KOPT-K1 (cell line): ENCODE measurements around the gene CDC37.
"Not testable (repeated sequence)": the region's sequence is repeated elsewhere in the genome, so short reads cannot be mapped to it uniquely, and the experiment has no call there.

Experiments
- H3K27ac ChIP-seq: fragments of 200-600 bp; sonication (generic); 2 replicates; pipeline ENCODE4 v1.5.1; 2016; ENCODE audit warnings: antibody characterized with exemption, mild to moderate bottlenecking, low read depth, low read length; ENCODE audit not compliant: poor library complexity, severe bottlenecking
- H3K36me3 ChIP-seq: fragments of 200-600 bp; sonication (generic); 2 replicates; pipeline ENCODE4 v1.5.1; 2017; ENCODE audit warnings: antibody characterized with exemption, mild to moderate bottlenecking, low read length, moderate library complexity; ENCODE audit not compliant: insufficient read depth
- H3K9me3 ChIP-seq: fragments of 200-600 bp; sonication (generic); 2 replicates; pipeline ENCODE4 v1.5.1; 2017; ENCODE audit warnings: antibody characterized with exemption, low read length, mild to moderate bottlenecking; ENCODE audit not compliant: insufficient read depth, poor library complexity, severe bottlenecking

Gene CDC37

DNA sequence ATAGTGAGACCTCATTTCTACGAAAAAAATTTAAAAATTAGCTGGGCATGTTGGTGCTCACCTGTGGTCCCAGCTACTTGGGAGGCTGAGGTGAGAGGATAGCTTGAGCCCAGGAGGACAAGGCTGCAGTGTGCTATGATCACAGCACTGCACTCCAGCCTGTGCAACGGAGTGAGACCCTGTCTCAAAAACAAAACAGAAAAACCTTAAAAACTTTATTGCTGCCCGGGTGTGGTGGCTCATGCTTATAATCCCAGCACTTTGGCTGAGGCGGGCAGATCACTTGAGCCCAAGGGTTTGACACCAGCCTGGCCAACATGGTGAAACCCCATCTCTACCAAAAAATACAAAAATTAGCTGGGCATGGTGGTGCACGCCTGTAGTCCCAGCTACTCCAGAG is 7.9 kb upstream of the CDC37 start:
- H3K9me3 ChIP-seq, H3K36me3 ChIP-seq: not testable (repeated sequence)
- H3K27ac ChIP-seq: peak overlapping the region; percentile 88

DNA sequence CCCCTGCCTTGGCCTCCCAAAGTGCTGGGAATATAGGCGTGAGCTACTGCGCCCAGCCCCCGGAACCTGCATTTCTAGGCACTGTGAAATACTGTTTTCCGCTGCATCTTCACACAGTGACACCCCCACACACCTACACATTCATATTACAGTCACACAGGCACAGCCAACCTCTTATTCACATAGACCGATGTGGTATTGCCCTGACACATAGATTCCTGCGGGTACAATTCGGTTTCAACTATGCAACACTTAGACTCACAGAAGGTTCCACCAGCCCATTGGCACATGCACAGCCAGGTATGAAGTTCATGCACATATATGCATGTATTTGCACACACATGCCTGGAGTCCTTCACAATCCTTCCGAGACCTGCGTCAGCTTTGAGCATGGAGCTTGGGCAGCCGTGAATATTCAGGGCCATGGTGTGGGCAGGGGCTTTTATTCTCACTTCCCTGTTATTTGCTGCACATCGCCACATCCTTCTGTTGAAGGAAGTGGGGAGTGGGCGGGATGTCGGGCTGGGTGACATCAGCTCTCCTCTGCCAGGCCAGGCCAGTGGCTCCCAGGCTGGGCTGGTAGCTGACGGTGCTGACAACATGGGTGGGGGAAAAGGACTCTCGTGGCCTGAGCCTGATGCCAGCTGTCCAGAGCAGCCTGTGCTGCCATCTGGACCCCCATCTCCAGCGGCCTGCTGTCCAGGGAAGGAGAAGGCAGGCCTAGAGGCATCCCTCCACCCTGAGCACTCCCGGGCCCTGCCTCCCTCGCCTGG is 5.4 kb upstream of the CDC37 start:
- peak overlapping the region; percentile 90 for H3K27ac ChIP-seq

DNA sequence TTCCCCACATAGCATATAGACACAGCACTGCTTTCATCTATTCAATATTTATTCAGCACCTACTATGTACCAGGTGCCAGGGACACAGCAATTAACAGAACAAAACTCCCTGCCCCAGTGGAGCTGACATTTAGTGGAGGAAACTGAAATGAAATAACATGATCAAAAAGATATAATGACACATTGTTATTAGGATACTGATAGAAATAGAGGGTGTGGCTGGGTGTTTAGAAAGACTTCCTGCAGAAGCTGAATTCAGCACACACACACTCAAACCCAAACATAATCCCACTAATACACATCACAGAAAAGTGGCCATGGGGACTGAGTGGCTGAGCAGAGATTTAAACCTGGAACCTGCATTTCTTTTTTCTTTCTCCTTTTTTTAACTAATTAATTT is 3.8 kb upstream of the CDC37 start:
- H3K27ac ChIP-seq: no peak overlapping the region
- H3K9me3 ChIP-seq: no peaks in the 10 kb centered on the region
- no peaks in the 10 kb centered on the region for H3K36me3 ChIP-seq

More for the DNA sequence above, 5.4 kb upstream of the CDC37 start:
- Histone ChIP-seq H3K36me3 (no peaks in the 10 kb centered on the region), H3K9me3 (no peaks in the 10 kb centered on the region)

DNA sequence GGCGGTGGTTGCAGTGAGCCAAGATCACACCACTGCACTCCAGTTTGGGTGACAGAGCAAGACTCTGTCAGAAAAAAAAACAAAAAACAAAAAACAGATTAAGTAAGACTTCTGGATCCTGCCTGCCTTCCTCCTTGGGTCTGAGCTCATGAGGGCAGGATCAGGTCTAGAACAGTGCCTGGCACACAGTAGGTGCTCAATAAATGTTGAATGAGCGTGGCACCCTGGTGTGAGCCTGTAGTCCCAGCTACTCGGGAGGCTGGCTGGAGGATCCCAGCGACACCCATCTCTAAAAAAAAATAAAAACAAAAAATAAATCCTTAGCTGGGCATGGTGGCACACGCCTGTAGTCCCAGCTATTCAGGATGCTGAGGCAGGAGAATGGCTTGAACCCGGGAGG is 2.8 kb upstream of the CDC37 start:
- no peaks in the 10 kb centered on the region for H3K36me3 ChIP-seq
- no peak overlapping the region for H3K27ac ChIP-seq
- H3K9me3 ChIP-seq: no peaks in the 10 kb centered on the region

DNA sequence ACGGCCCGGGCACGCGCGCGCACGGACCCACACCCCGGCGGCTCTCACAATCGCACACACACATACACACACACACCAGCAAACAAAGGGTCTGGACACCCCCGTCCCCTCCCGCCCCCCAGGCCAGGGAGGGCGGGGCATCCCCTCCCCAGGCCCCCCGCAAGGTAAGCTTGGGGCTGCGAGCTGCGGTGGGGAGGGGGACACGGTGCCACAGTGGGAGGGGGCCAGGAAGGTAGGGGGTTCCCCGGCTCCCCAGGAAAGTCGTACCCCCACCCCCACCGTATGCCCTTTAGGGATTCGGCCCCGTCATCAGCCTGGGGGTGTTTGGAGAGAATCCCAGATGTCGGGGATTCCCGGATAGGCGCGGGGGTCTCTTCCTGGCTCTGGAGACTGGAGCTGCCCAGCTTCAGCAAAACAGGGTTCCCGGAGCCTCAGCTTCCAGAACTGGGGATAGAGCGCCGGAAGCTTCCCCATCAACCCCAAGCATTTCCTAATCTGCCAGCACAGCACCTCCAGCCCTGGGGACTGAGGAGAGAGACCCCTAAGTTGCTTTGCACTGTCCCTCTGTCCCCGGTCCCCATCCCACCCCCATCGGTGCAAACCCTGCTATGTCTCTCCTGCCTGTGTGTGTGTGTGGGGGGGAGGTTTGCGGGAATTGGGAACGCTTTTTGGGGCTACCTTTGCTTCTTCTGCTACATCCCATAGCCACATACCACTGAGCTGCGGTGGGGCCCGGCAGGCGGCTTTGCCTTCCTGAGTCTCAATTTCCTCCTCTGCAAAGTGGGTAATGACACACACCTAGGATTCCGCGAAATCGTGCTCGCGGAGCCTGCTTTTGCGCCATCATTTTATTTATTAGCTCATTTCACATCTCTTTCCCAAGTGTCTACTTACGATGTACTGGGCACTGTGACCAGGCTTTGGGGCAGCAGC is 1.8 kb upstream of the CDC37 start:
- Histone ChIP-seq H3K27ac (no peak overlapping the region), H3K36me3 (peaks cover 8% of the 10 kb centered on the region; the same call in 1 of the 2 replicates), H3K9me3 (no peaks in the 10 kb centered on the region)

DNA sequence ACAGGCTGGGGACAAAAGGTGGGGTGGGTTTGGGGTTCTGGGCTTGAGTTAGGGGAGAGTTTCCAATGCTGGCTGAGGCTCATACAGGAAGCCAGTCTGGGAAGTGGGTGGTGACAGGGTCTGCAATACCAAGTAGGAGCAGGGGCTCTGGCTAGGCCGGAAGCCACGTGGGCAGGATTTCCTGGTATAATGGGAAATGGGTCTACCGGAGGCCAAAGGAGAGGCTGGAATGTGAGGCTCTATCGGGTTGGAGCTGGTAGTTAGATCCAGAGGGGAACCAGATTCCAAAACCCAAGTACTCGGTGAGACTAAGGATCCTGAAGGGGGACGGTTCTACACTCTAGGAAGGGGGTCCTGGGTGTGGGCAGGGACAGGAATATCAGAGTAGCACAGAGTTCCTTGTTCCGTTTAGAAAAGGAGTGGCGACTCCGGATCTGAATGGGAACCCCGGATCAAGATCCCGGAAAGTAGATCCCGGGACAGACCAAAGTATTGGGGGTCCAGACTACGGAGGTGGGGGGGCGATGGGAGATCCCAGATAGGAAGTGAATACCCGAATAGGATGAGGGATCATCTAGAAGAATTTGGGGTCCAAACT is 802 bp downstream of the CDC37 start:
- Histone ChIP-seq H3K27ac (peak overlapping the region; percentile 83), H3K36me3 (peaks cover 25% of the 10 kb centered on the region), H3K9me3 (no peaks in the 10 kb centered on the region)

DNA sequence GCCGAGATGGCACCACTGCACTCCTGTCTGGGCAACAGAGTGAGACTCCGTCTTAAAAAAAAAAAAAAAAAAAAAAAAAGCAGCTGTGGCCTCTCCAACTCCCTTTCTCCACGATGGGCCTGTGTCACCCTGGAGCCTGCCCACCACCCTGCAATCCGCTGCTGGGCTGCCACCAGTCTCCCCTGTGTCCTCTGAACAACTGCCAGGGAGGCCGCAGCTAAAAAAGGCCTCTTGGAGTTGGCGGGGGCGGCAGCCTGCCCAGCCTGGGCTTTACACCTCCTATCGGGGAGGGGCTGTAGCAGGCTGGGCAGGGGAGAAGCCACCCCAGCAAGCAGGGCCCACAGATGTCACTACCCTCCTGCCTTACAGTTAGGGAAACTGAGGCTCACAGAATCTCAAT is 3.5 kb downstream of the CDC37 start:
- Histone ChIP-seq H3K36me3 (peaks cover 48% of the 10 kb centered on the region), H3K9me3 (no peaks in the 10 kb centered on the region), H3K27ac (no peak overlapping the region)

DNA sequence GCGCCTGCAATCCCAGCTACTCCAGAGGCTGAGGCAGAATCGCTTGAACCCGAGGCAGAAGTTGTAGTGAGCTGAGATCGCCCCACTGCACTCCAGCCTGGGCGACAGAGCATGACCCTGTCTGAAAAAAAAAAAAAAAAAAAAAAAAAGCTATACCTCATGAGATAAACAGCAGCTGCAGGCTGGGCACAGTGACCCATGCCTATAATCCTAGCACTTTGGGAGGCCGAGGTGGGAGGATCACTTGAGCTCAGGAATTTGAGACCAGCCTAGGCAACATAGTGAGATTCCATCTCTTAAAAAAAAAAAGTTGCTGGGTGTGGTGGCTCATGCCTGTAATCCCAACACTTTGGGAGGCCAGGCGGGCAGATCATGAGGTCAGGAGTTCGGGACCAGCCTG is 4.0 kb downstream of the CDC37 start:
- peaks cover 53% of the 10 kb centered on the region for H3K36me3 ChIP-seq
- H3K27ac ChIP-seq, H3K9me3 ChIP-seq: not testable (repeated sequence)

DNA sequence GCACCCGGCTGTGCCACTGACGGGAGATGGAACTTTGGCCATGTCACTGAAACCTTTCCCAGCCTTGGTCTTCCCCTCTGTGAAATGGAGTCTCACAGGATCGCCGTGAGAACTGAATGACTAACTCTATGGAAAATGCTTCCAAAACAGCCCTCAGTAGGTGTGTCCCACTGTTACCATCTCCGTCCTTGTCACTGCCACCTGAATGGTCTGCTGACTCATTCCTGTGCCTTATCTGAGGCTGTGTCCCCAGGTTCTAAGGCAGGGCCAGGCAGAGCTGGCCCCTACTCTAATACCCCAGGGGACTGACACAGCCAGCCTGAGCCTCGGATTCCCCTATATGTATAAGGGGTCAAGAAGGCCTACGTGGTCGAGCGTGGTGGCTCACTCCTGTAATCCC is 4.5 kb downstream of the CDC37 start:
- Histone ChIP-seq H3K27ac (no peak overlapping the region), H3K9me3 (no peaks in the 10 kb centered on the region), H3K36me3 (peaks cover 58% of the 10 kb centered on the region)

DNA sequence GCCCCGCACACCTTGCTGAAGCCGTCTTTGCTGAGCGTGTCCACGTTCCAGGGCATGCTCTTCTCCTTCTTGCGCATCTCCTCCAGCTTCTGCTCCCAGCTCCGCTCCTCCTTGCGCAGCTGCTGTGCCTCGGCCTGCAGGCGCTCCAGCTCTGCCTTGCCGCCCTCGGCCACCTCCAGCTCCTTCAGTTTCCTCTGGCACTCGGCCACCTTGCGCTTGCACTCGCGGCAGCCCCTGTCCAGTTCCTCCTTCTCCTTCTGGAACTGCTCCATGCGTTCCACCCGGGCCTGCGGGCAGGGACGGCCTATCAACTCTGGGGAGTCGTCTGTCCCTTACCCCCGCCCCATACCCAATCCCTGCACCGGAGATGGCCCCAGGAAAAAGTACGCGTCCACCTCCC is 7.4 kb downstream of the CDC37 start:
- no peak overlapping the region for H3K27ac ChIP-seq
- H3K36me3 ChIP-seq: peaks cover 86% of the 10 kb centered on the region
- H3K9me3 ChIP-seq: no peaks in the 10 kb centered on the region

DNA sequence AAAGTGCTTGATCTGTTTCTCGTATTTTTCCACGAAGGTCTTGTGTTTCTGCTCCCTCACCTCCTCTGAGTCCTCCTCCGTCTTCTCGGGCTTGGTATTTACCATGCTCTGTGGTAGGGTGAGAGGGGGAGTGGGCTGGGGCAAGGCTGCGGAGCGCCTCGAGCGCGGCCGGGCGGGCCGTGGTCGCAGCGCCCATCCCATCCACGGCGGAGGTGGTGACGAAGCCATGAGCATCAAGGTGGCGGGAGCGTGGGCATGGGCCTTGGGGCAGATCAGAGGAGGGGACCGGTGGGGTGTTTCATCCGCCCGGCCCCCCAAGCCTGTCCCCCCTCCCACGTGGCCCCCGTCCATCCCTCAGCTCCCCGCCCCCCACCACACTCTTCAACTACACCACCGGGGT is 7.9 kb downstream of the CDC37 start:
- Histone ChIP-seq H3K27ac (no peak overlapping the region), H3K36me3 (peaks cover 86% of the 10 kb centered on the region), H3K9me3 (no peaks in the 10 kb centered on the region)

DNA sequence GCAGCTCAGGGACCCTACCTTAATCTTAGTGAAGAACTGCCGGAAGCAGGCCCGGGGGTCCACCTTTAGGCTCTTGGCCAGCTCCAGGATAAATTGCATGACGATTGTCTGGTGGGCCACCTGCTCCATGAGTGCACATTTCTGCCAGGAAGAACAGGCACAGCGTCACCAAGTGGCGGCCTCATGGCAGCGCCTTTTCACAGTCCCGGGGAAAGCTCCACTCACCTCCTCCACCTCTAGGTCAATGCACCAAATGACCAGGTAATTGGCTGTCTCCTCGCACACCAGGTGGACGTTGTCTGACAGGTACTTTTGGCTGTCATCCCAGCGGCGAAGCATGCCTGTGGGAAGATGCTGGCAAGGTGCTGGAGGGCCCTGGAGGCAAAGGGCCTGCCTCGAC is 8.3 kb downstream of the CDC37 start:
- no peak overlapping the region for H3K27ac ChIP-seq
- H3K36me3 ChIP-seq: peaks cover 86% of the 10 kb centered on the region
- H3K9me3 ChIP-seq: no peaks in the 10 kb centered on the region

DNA sequence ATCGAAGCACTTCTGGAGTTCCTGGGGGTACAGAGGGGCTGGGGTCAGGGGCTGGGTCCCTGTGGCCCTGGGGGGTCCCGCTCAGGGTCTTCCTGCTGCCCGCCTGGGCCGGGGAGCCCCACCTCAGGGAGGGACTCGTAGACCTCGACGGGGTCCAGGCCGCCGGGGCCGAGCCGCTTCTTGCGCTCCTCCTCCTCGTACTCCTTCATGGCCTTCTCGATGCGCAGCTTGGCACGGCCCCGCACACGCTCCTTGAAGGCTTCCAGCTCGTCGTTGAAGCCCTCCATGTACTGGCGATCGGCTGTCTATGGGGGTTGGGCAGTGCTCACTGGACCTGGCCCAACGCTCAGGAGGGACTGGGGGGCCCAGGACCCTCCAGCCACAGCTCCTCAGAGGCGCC is 10.2 kb downstream of the CDC37 start:
- no peak overlapping the region for H3K27ac ChIP-seq
- no peaks in the 10 kb centered on the region for H3K9me3 ChIP-seq
- H3K36me3 ChIP-seq: peaks cover 79% of the 10 kb centered on the region

DNA sequence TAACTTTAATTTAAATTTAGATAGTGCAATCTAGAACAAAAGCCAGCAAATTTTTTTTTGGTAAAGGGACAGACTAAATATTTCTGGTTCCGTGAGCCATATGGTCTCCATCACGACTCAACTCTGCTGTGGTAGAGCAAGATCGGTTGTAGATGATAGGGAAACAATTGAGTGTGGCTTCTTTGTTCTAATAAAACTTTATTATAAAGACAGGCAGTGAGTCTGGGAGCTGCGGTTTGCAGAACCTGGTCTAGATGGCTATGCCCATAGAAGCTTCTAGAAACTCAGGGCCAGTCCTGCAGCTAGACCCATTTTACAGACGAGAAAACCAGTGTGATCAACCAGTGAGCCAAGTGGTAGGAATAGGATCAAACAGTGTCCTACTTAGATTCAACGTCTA is 11.2 kb downstream of the CDC37 start:
- Histone ChIP-seq H3K9me3 (no peaks in the 10 kb centered on the region), H3K27ac (no peak overlapping the region), H3K36me3 (peaks cover 74% of the 10 kb centered on the region)

DNA sequence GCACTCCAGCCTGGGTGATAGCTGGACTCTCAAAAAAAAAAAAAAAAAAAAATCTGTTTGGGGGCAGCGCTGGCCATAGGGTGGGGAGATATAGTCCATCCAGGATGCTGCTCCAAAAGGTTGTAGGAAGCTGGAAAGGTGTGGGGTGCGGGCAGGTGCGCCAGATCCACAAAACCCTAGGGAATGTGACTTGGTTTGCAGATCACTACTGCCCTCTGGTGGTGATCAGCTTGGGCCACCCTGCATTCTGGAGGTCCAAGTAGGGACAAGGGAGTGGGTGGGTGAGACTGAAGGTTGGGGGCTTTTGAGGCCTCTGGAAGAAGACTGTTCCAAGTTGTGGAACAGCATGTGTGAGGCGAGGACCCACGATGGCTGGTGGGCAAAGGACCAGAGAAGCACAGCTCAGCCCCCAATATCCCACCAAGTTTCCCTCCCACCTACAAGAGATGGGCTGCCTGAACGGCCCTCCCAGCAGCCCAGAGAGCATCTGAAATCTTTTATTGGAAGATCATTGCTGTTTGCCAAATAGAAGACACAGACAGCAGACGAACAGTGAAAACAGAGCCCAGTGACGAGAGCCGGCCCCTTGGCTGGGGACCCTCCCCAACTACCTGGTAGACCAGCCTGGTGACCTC is 12.6 kb downstream of the CDC37 start:
- H3K27ac ChIP-seq: no peak overlapping the region
- peaks cover 60% of the 10 kb centered on the region for H3K36me3 ChIP-seq
- H3K9me3 ChIP-seq: no peaks in the 10 kb centered on the region
